ENCODE results near the gene TMED1. TPM values are rescaled to one million over a fixed set of nuclear protein-coding genes. Genes with fewer than 3 reads are reported as not detected.

TMED1 gene
- total and polyA plus RNA-seq, 2 donors (not counting 3 experiments of a cell fraction or from before 2014, with no cell fraction given): 31.2 to 60.4 TPM

DNA sequence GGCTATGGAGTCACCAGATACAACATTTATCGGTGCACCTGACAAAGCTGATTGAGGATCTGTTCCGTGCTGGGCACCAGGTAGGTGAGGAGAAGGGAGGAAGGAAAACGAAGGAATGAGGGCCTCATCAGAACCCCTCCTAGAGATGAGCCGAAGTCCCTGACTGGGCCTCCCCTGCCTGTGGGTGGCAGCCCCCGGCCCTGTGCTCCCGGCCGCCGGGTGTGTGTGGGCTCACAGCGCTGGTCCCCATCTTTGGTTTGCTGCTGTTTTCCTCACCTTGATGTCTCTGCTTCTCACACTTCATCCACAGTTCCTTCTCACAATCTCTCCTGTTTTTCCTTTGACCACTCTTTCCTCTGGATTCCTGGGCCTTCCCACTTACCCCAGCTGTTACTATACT is 32.8 kb downstream of the TMED1 start:
- H3K9me3 ChIP-seq (replicated peaks; ENCODE audit: control insufficient read depth, insufficient read depth, low read length): no peaks in the 10 kb centered on the region
- H3K27ac ChIP-seq (ENCODE audit: insufficient read depth, low read depth, low read length): no peak overlapping the region
- no TSS peak for BruUV-seq (replicated peaks)
- dilution Hi-C loops (cut with MboI; ENCODE audit: extremely low pct_ligation_motif_present, low sequenced_read_pairs) (no loop called here), intact Hi-C loops (cut with micrococcal nuclease) (no loop called here)
- peaks cover 12 to 37% of the 10 kb centered on the region in 2 experiments for H3K36me3 ChIP-seq (ENCODE audit: control insufficient read depth in 2 of 2, extremely low read depth in 1 of 2, insufficient read depth in 2 of 2, low read length in 2 of 2)
- TF ChIP-seq CTCF (IDR thresholded peaks at IDR 0.05; ENCODE audit: extremely low read depth in 1 of 2, insufficient read depth in 1 of 2, low read depth in 1 of 2, low read length in 2 of 2): no peak
- no peak for TF ChIP-seq JUN (IDR thresholded peaks at IDR 0.05; ENCODE audit: borderline replicate concordance, insufficient read depth, insufficient read length, low read depth)
- no peak for TF ChIP-seq GATA2 (IDR thresholded peaks at IDR 0.05; ENCODE audit: insufficient read depth, insufficient read length, low read depth, low read length)
- no peak for TF ChIP-seq MYC (IDR thresholded peaks at IDR 0.05; ENCODE audit: low read depth, low read length)
- TF ChIP-seq POLR2A (IDR thresholded peaks at IDR 0.05; ENCODE audit: low read depth, low read length): no peak
- TF ChIP-seq, protein P1, sequence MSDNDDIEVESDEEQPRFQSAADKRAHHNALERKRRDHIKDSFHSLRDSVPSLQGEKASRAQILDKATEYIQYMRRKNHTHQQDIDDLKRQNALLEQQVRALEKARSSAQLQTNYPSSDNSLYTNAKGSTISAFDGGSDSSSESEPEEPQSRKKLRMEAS (IDR thresholded peaks at IDR 0.05; ENCODE audit: insufficient read depth, insufficient read length): no peak
- TF ChIP-seq FOS (IDR thresholded peaks at IDR 0.05; ENCODE audit: borderline replicate concordance, insufficient read depth, low read length): no peak
- no peak for TF ChIP-seq EZH2 (IDR thresholded peaks at IDR 0.05; ENCODE audit: borderline replicate concordance, low read depth, low read length, severe bottlenecking)
- TF ChIP-seq POLR2AphosphoS5 (IDR thresholded peaks at IDR 0.05; ENCODE audit: insufficient read depth, low read depth, low read length): no peak
- H3K9ac ChIP-seq (replicated peaks; ENCODE audit: extremely low read depth, insufficient read depth, low read length): no peak overlapping the region
- no peak overlapping the region for H3K4me3 ChIP-seq (replicated peaks in 1 of 3; ENCODE audit: insufficient read depth in 1 of 3, low read depth in 1 of 3, low read length in 3 of 3)
- ChIA-PET POLR2A (no interaction called here), CTCF (no interaction called here)
- no peak overlapping the region for H2AFZ ChIP-seq (ENCODE audit: low read depth, low read length)
- no peaks in the 10 kb centered on the region for H4K20me1 ChIP-seq (replicated peaks; ENCODE audit: control insufficient read depth, extremely low read depth, insufficient read depth, low read length)
- H3K79me2 ChIP-seq (ENCODE audit: control insufficient read depth, insufficient read depth, low read length): no peaks in the 10 kb centered on the region
- no peak for FAIRE-seq
- no peaks in the 10 kb centered on the region for H3K9me1 ChIP-seq (replicated peaks; ENCODE audit: control insufficient read depth, extremely low read depth, insufficient read depth, low read length)
- no peaks in the 10 kb centered on the region for H3K27me3 ChIP-seq (ENCODE audit: control insufficient read depth in 2 of 2, insufficient read depth in 2 of 2, low read length in 2 of 2)
- no peaks in the 10 kb centered on the region for H3K4me1 ChIP-seq (ENCODE audit: control insufficient read depth, extremely low read depth, insufficient read depth, low read length)
- DNase-seq (ENCODE audit: low read depth, low spot score): no peak
- H3K4me2 ChIP-seq (ENCODE audit: insufficient read depth, low read length): no peak overlapping the region

Data from endothelial cell of umbilical vein (primary cell).